K562 (cell line): ENCODE results near the gene DNAJB12.

Experiments
- CEBPB ChIP-seq: fragments of 450-650 bp; IDR thresholded peaks from 2 replicates; pipeline ENCODE4 v1.6.1; 2016; ENCODE audit warnings: missing genetic modification characterization, missing compliant biosample characterization
- GATA2 ChIP-seq: sonication (generic); formaldehyde crosslinking; IDR thresholded peaks from 2 replicates; pipeline ENCODE4 v1.4.0; 2020; ENCODE audit warnings: mild to moderate bottlenecking, missing genetic modification reagents
- MAFK ChIP-seq: IDR thresholded peaks from 2 replicates; pipeline ENCODE4 v1.6.1; 2011; ENCODE audit warnings: low read length, improper control_type of control experiment
- SRF ChIP-seq, 2 experiments: fragments of 250-450, 450-650 bp in 1 of 2; sonication (Bioruptor Pico) in 1 of 2; sonication (generic) in 1 of 2; formaldehyde crosslinking; IDR thresholded peaks; 2 replicates each; pipeline versions ENCODE4 v1.5.0 to v1.5.1; 2020 to 2022; ENCODE audit warnings: mild to moderate bottlenecking in 1 of 2, missing genetic modification reagents in 1 of 2
- ZNF311 ChIP-seq: fragments of 250-450 bp; sonication (Bioruptor Pico); IDR thresholded peaks from 2 replicates; pipeline ENCODE4 v1.4.0; 2020; ENCODE audit warnings: mild to moderate bottlenecking, moderate library complexity
- TF ChIP-seq, protein P1 (sequence below), 3 experiments: IDR thresholded peaks in 2 of 3; conservative IDR thresholded peaks in 1 of 3; 2 replicates each; pipeline ENCODE4 v1.5.1; 2011 to 2012; ENCODE audit warnings: low read length in 3 of 3, mild to moderate bottlenecking in 3 of 3, control low read depth in 2 of 3, improper control_type of control experiment in 1 of 3, inconsistent platforms in 1 of 3, low read depth in 1 of 3, mixed read lengths in 1 of 3, moderate library complexity in 1 of 3; ENCODE audit not compliant: insufficient read depth in 2 of 3
- TF ChIP-seq, protein P2 (sequence below): fragments of 250-450 bp; sonication (Bioruptor Pico); IDR thresholded peaks from 2 replicates; pipeline ENCODE4 v1.5.0; 2021

DNA sequence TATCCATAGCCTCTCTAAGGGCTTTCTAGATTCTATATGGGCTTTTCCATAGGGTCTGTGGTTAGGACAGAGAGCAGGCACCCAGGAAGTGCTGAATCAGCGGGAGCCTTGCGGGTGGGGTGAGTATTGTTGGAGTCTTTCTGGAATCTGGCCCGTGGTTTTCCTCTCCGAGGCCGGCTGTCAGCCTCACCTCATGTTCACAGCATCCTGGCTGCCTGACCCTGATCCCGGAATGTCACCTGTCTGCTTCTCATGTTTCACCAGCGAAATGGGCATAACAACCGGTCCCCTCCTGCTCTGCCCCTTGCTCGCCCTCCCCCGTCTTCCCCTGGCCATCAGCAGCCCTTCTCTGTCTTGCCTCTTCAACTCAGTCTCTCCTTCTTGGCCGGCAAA lies 44.5 kb downstream of the DNAJB12 start:
- TF ChIP-seq, protein P1, sequence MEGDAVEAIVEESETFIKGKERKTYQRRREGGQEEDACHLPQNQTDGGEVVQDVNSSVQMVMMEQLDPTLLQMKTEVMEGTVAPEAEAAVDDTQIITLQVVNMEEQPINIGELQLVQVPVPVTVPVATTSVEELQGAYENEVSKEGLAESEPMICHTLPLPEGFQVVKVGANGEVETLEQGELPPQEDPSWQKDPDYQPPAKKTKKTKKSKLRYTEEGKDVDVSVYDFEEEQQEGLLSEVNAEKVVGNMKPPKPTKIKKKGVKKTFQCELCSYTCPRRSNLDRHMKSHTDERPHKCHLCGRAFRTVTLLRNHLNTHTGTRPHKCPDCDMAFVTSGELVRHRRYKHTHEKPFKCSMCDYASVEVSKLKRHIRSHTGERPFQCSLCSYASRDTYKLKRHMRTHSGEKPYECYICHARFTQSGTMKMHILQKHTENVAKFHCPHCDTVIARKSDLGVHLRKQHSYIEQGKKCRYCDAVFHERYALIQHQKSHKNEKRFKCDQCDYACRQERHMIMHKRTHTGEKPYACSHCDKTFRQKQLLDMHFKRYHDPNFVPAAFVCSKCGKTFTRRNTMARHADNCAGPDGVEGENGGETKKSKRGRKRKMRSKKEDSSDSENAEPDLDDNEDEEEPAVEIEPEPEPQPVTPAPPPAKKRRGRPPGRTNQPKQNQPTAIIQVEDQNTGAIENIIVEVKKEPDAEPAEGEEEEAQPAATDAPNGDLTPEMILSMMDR (IDR thresholded peaks at IDR 0.05 in 2 of 3, conservative IDR thresholded peaks at IDR 0.05 in 1 of 3; ENCODE audit: insufficient read depth in 2 of 3, low read depth in 1 of 3, low read length in 3 of 3), result no peak
- TF ChIP-seq MAFK, result peak; percentile 87
- no peak for TF ChIP-seq ZNF311 (CRISPR knock-in tag)
- TF ChIP-seq, protein P2, sequence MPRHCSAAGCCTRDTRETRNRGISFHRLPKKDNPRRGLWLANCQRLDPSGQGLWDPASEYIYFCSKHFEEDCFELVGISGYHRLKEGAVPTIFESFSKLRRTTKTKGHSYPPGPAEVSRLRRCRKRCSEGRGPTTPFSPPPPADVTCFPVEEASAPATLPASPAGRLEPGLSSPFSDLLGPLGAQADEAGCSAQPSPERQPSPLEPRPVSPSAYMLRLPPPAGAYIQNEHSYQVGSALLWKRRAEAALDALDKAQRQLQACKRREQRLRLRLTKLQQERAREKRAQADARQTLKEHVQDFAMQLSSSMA (CRISPR knock-in tag), result no peak
- TF ChIP-seq SRF (CRISPR knock-in tag; IDR thresholded peaks at IDR 0.05), result no peak
- no peak for TF ChIP-seq CEBPB (tag)
- TF ChIP-seq GATA2 (CRISPR knock-in tag), result no peak
